K562 (cell line): Measurements from ENCODE around the gene RUNDC3A. TPM values are rescaled to one million over a fixed set of nuclear protein-coding genes. Genes with fewer than 3 reads are reported as not detected.
A peak's percentile ranks its signal among the peaks of the same experiment; 100 is the strongest.

Experiments
- ATAC-seq: fragments of 200-7000 bp; cut with Tn5 transposase; 3 replicates; pipeline ENCODE4 v1.9.1; 2020; ENCODE audit warnings: moderate library complexity
- BruUV-seq: library from RNA; stranded (reverse); fragments of 400-500 nt; replicated peaks from 2 replicates; lab custom pipeline; 2021; lab: Mats Ljungman, UMichigan
- CTCF ChIA-PET: fragments of 300-600 bp; formaldehyde crosslinking; extraction: SDS; loops from one replicate; lab custom pipeline; 2021; ENCODE audit warnings: low intra/inter-chr PET ratio; lab: Yijun Ruan, JAX
- POLR2A ChIA-PET: fragments of 300-600, 350-650 bp; sonication (Branson Sonifier 250); formaldehyde crosslinking; extraction: SDS; loops from one replicate; lab custom pipeline; 2021; ENCODE audit warnings: antibody characterized with exemption, inconsistent platforms; lab: Yijun Ruan, JAX
- DNase-seq, 4 experiments: peaks; one replicate each; pipeline versions ENCODE4 v3.0.0 to v3.0.0-alpha.2; 2011 to 2018; ENCODE audit warnings: low spot score in 3 of 4, mixed read lengths in 3 of 4; ENCODE audit errors: extremely low read depth in 1 of 4
- FAIRE-seq: peaks from 2 replicates; lab custom pipeline; 2011; peaks lifted over from hg19 to GRCh38; lab: Jason Lieb, UNC
- H2AFZ ChIP-seq: 2 replicates; pipeline ENCODE4 v1.6.0; 2011; ENCODE audit warnings: low read depth, low read length, control low read depth, inconsistent platforms
- H3K27ac ChIP-seq: fragments of 200-600 bp; 3 replicates; pipeline ENCODE4 v1.8.0; 2011; ENCODE audit warnings: low read depth, mild to moderate bottlenecking, control low read depth, inconsistent platforms, low read length, moderate library complexity, mixed read lengths; ENCODE audit errors: extremely low read depth
- H3K27me3 ChIP-seq, 2 experiments: fragments of 300-600 bp in 1 of 2; 2 replicates in 1 of 2; 3 replicates in 1 of 2; pipeline versions ENCODE4 v1.6.0 to v1.8.0; 2011; ENCODE audit warnings: inconsistent platforms in 2 of 2, low read length in 2 of 2, mild to moderate bottlenecking in 1 of 2, mixed read lengths in 1 of 2, moderate library complexity in 1 of 2; ENCODE audit not compliant: control insufficient read depth in 2 of 2, insufficient read depth in 2 of 2
- H3K36me3 ChIP-seq: fragments of 300-600 bp; 3 replicates; pipeline ENCODE4 v1.8.0; 2011; ENCODE audit warnings: mild to moderate bottlenecking, low read length, inconsistent platforms; ENCODE audit not compliant: control insufficient read depth, insufficient read depth
- H3K4me1 ChIP-seq, 2 experiments: fragments of 200-600 bp in 1 of 2; replicated peaks in 1 of 2; 2 replicates in 1 of 2; 3 replicates in 1 of 2; pipeline versions ENCODE4 v1.5.1 to v1.8.0; 2011; ENCODE audit warnings: inconsistent platforms in 2 of 2, low read length in 2 of 2, mild to moderate bottlenecking in 1 of 2, mixed read lengths in 1 of 2, moderate library complexity in 1 of 2; ENCODE audit not compliant: control insufficient read depth in 2 of 2, insufficient read depth in 2 of 2
- H3K4me2 ChIP-seq: 2 replicates; pipeline ENCODE4 v1.6.1; 2011; ENCODE audit warnings: low read length, control low read depth, inconsistent platforms, mixed read lengths; ENCODE audit not compliant: insufficient read depth
- H3K4me3 ChIP-seq: fragments of 200-600 bp; sonication (generic), shearing (Covaris generic); 2 replicates; pipeline ENCODE4 v1.5.1; 2016; ENCODE audit warnings: control low read depth, inconsistent platforms
- H3K79me2 ChIP-seq: fragments of 200-600 bp; 3 replicates; pipeline ENCODE4 v1.8.0; 2011; ENCODE audit warnings: low read length, inconsistent platforms; ENCODE audit not compliant: control insufficient read depth, insufficient read depth
- H3K9ac ChIP-seq, 2 experiments: 2 replicates each; pipeline versions ENCODE4 v1.6.0 to v1.6.1; 2011; ENCODE audit warnings: low read depth in 2 of 2, low read length in 2 of 2, control low read depth in 1 of 2, inconsistent platforms in 1 of 2, mild to moderate bottlenecking in 1 of 2, mixed read lengths in 1 of 2; ENCODE audit not compliant: insufficient read depth in 1 of 2
- H3K9me1 ChIP-seq: one replicate; pipeline ENCODE4 v1.6.0; 2011; ENCODE audit warnings: inconsistent platforms, mild to moderate bottlenecking, low read length, moderate library complexity; ENCODE audit not compliant: control insufficient read depth, insufficient read depth
- H3K9me3 ChIP-seq: replicated peaks from 2 replicates; pipeline ENCODE4 v1.5.1; 2011; ENCODE audit warnings: low read depth, low read length, inconsistent platforms; ENCODE audit not compliant: control insufficient read depth, insufficient read depth
- H4K20me1 ChIP-seq: replicated peaks from 2 replicates; pipeline ENCODE4 v1.6.1; 2011; ENCODE audit warnings: low read length, inconsistent platforms, mixed read lengths; ENCODE audit not compliant: control insufficient read depth, insufficient read depth
- ARID1B ChIP-seq: fragments of 450-650 bp; IDR thresholded peaks from 2 replicates; pipeline ENCODE4 v1.6.1; 2016; ENCODE audit warnings: antibody characterized with exemption, mild to moderate bottlenecking, inconsistent platforms
- CTCF ChIP-seq, 3 experiments: IDR thresholded peaks in 2 of 3; conservative IDR thresholded peaks in 1 of 3; 2 replicates each; pipeline ENCODE4 v1.5.1; 2011 to 2012; ENCODE audit warnings: low read length in 3 of 3, mild to moderate bottlenecking in 3 of 3, control low read depth in 2 of 3, improper control_type of control experiment in 1 of 3, inconsistent platforms in 1 of 3, low read depth in 1 of 3, mixed read lengths in 1 of 3, moderate library complexity in 1 of 3; ENCODE audit not compliant: insufficient read depth in 2 of 3
- DMBX1 ChIP-seq: fragments of 250-450 bp; sonication (Bioruptor Pico); IDR thresholded peaks from 2 replicates; pipeline ENCODE4 v1.8.0; 2022; ENCODE audit warnings: inconsistent platforms, mild to moderate bottlenecking, moderate library complexity, borderline replicate concordance
- HDGF ChIP-seq: fragments of 450-650 bp; IDR thresholded peaks from 2 replicates; pipeline ENCODE4 v1.6.1; 2016
- MAFK ChIP-seq: IDR thresholded peaks from 2 replicates; pipeline ENCODE4 v1.6.1; 2011; ENCODE audit warnings: low read length, improper control_type of control experiment
- MAX ChIP-seq: sonication (generic); formaldehyde crosslinking; IDR thresholded peaks from 2 replicates; pipeline ENCODE4 v1.9.0; 2022; ENCODE audit warnings: mild to moderate bottlenecking, missing genetic modification reagents
- RBM15 ChIP-seq: fragments of 200-400 bp; formaldehyde crosslinking; IDR thresholded peaks from 2 replicates; pipeline ENCODE4 v1.6.1; 2018; ENCODE audit warnings: mild to moderate bottlenecking, low read length, moderate library complexity; ENCODE audit not compliant: insufficient read depth
- SRSF7 ChIP-seq: fragments of 200-400 bp; formaldehyde crosslinking; optimal IDR thresholded peaks from 2 replicates; pipeline ENCODE3; 2017; ENCODE audit warnings: mild to moderate bottlenecking, low read depth, low read length
- ZFP91 ChIP-seq: sonication (generic); formaldehyde crosslinking; IDR thresholded peaks from 2 replicates; pipeline ENCODE4 v1.8.0; 2022; ENCODE audit warnings: mild to moderate bottlenecking, missing genetic modification reagents
- ZNF445 ChIP-seq: fragments of 250-450 bp; sonication (Bioruptor Pico); IDR thresholded peaks from 2 replicates; pipeline ENCODE4 v1.4.0; 2020; ENCODE audit warnings: low read depth, mild to moderate bottlenecking, moderate library complexity
- ZNF639 ChIP-seq, 2 experiments: fragments of 200-800 bp in 1 of 2; sonication (Bioruptor generic) in 1 of 2; sonication (generic) in 1 of 2; formaldehyde crosslinking in 1 of 2; IDR thresholded peaks in 1 of 2; conservative IDR thresholded peaks in 1 of 2; 2 replicates each; pipeline versions ENCODE4 v1.5.0 to v1.6.1; 2016 to 2020; ENCODE audit warnings: missing compliant biosample characterization in 1 of 2, missing genetic modification characterization in 1 of 2, missing genetic modification reagents in 1 of 2
- WGBS: fragments of 100-300 bp; shearing (Covaris generic); methylation state at CpG from one replicate; pipeline ENCODE4 v1.1.6; 2016; ENCODE audit warnings: low coverage, mixed read lengths; ENCODE audit not compliant: insufficient coverage; ENCODE audit errors: missing lambda C conversion rate; 5-methylcytosine and 5-hydroxymethylcytosine counted together
- in situ Hi-C: fragments of 300-500 bp; cut with MboI; formaldehyde crosslinking; loops from 4 replicates; pipeline ENCODE4 v1.15.0; 2018; ENCODE audit warnings: inconsistent platforms, mixed read lengths
- intact Hi-C: fragments of 100-400 bp; cut with micrococcal nuclease; formaldehyde crosslinking; loops from 2 replicates; pipeline ENCODE4 v1.14.2; 2022
- polyA plus RNA-seq, 8 experiments: library from polyadenylated mRNA; depleted of rRNA in 4 of 8; stranded (reverse) in 5 of 8; unstranded in 3 of 8; fragments of >200 nt; fragmentation: Nextera tagmentation in 2 of 8; fragmentation: Illumina TruSeq in 1 of 8; extraction: Ambion mirVana in 2 of 8; extraction: Trizol in 1 of 8; gene quantifications; 2 replicates each; pipeline versions ENCODE4 v1.2.1 to v1.2.3, GENCODE V29; 2011 to 2014; ENCODE audit warnings: inconsistent platforms in 1 of 8, missing spikeins in 1 of 8
- total RNA-seq, 7 experiments: library from RNA; depleted of rRNA in 6 of 7; stranded (reverse); fragments of >200 nt in 6 of 7; fragmentation: Illumina TruSeq in 2 of 7; extraction: Trizol in 2 of 7; gene quantifications; 2 replicates each; pipeline versions ENCODE4 v1.2.1 to v1.2.3, GENCODE V29; 2011 to 2021; ENCODE audit warnings: low replicate concordance in 1 of 7

Gene RUNDC3A
- total and polyA plus RNA-seq, 9 of the 15 experiments (the other 6 are each of a cell fraction or from before 2014, with no cell fraction given), result not detected

GRCh38 chr17:44267818-44268490 lies 40.4 kb upstream of the RUNDC3A start, which contains the start of gene SLC4A1 (continued):
- TF ChIP-seq ZNF445 (no peak), ZNF639 (CRISPR knock-in tag; conservative IDR thresholded peaks at IDR 0.05 in 1 of 2, IDR thresholded peaks at IDR 0.05 in 1 of 2) (no peak), ARID1B (0 out of 2 replicates have a peak, but pooled peaks have one; percentile 22)

- peak overlapping the region; percentile 14 for H2AFZ ChIP-seq
- peaks cover 7% of the 10 kb centered on the region for H3K9me1 ChIP-seq
- FAIRE-seq, result peak; percentile 69
- ATAC-seq, result peak; percentile 42
- peak overlapping the region in 1 of 2 experiments; percentile 84; a peak in 1 of 4 replicates for H3K9ac ChIP-seq
- DNase-seq, result peak; percentile 56 to 70 (median 62)
- 40% methylated on average over 10 of the region's 11 CpGs for WGBS
- H3K4me2 ChIP-seq, result peak overlapping the region; percentile 15; the same call in 1 of the 2 replicates
- no TSS peak for BruUV-seq
- intact Hi-C loops, result no loop called here
- no peaks in the 10 kb centered on the region for H3K9me3 ChIP-seq
- H4K20me1 ChIP-seq, result no peaks in the 10 kb centered on the region
- in situ Hi-C loops, result no loop called here
- no peaks in the 10 kb centered on the region for H3K79me2 ChIP-seq
- no peak overlapping the region for H3K4me3 ChIP-seq
- peaks cover 49 to 68% of the 10 kb centered on the region in 2 experiments for H3K4me1 ChIP-seq
- POLR2A ChIA-PET, result interaction anchor here (1.0 to 2.2 kb wide), 4 partner anchors 10 to 14 kb away, joined by 3 to 5 read pairs (median 4); no protein-coding TSS in a partner anchor
- no peak overlapping the region for H3K27ac ChIP-seq
- H3K27me3 ChIP-seq, result no peaks in the 10 kb centered on the region
- CTCF ChIA-PET, result interaction anchor here (1.0 kb wide), 1 partner anchor 62 kb away, joined by 3 read pairs; no protein-coding TSS in a partner anchor
- H3K36me3 ChIP-seq, result no peaks in the 10 kb centered on the region
- TF ChIP-seq ZFP91 (CRISPR knock-in tag) (no peak), MAX (CRISPR knock-in tag) (no peak), CTCF (IDR thresholded peaks at IDR 0.05 in 2 of 3, conservative IDR thresholded peaks at IDR 0.05 in 1 of 3; ENCODE audit: insufficient read depth in 2 of 3, low read depth in 1 of 3, low read length in 3 of 3) (no peak), MAFK (no peak), HDGF (0 out of 2 replicates have a peak, but pooled peaks have one; percentile 22), RBM15 (no peak), DMBX1 (no peak), SRSF7 (no peak)
These were observed 39.5 kb upstream of the RUNDC3A start for GRCh38 chr17:44268709-44269534.
